Measurements from ENCODE around the gene EPHB1.

Gene EPHB1

DNA sequence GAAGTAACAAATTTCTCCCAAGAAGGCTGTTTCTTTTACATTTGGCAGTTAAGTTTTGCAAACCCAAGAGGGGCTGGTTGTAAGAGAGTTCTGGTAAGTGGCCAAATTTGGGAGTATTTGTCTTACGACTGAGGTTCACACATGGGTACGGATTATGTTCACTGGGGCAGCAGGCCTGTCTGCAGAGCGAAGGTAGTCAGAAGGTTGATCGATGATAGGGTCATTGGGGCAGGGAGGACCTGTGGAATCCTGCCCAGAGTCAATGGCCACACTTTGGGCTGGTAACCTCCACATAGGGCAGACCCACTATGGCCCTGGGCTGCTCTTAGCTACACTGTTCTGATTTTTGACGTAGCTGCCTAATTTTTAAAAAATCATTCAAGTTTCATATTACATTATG, 368.6 kb downstream of the EPHB1 start:
- Histone ChIP-seq H3K4me1 (ENCODE audit: control insufficient read depth in 1 of 2, insufficient read depth in 1 of 2, low read depth in 1 of 2, low read length in 1 of 2) (no peaks in the 10 kb centered on the region), H3K27ac (no peak overlapping the region), H3K9me3 (no peaks in the 10 kb centered on the region), H3K4me3 (ENCODE audit: low read depth in 1 of 2, low read length in 1 of 2) (no peak overlapping the region), H3K36me3 (no peaks in the 10 kb centered on the region), H3K27me3 (no peaks in the 10 kb centered on the region)
- TF ChIP-seq, protein P1, sequence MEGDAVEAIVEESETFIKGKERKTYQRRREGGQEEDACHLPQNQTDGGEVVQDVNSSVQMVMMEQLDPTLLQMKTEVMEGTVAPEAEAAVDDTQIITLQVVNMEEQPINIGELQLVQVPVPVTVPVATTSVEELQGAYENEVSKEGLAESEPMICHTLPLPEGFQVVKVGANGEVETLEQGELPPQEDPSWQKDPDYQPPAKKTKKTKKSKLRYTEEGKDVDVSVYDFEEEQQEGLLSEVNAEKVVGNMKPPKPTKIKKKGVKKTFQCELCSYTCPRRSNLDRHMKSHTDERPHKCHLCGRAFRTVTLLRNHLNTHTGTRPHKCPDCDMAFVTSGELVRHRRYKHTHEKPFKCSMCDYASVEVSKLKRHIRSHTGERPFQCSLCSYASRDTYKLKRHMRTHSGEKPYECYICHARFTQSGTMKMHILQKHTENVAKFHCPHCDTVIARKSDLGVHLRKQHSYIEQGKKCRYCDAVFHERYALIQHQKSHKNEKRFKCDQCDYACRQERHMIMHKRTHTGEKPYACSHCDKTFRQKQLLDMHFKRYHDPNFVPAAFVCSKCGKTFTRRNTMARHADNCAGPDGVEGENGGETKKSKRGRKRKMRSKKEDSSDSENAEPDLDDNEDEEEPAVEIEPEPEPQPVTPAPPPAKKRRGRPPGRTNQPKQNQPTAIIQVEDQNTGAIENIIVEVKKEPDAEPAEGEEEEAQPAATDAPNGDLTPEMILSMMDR (IDR thresholded peaks at IDR 0.05): no peak

DNA sequence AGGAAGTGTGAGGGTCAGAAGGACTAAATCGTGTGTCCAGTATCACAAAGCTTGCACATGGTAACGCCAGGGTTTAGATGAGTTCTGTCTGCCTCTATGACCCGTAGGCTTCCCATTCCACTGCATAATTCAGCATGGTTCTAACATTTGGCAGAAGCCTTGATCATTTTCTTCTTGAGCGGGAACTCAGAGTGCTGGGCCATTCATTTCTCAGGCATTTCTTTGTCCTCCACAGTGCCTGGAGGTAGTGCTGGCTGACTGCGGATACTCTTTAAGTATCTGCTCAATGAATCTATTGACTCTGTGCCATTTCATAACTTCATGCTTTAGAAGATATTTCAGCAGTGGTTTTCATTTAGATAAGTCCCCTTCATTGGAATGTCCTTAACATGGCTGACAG, 370.2 kb downstream of the EPHB1 start:
- TF ChIP-seq, protein P1 (IDR thresholded peaks at IDR 0.05): no peak
- no peaks in the 10 kb centered on the region for H3K27me3 ChIP-seq
- H3K4me3 ChIP-seq (ENCODE audit: low read depth in 1 of 2, low read length in 1 of 2): no peak overlapping the region
- H3K36me3 ChIP-seq: no peaks in the 10 kb centered on the region
- no peaks in the 10 kb centered on the region for H3K4me1 ChIP-seq (ENCODE audit: control insufficient read depth in 1 of 2, insufficient read depth in 1 of 2, low read depth in 1 of 2, low read length in 1 of 2)
- no peak overlapping the region for H3K27ac ChIP-seq
- no peaks in the 10 kb centered on the region for H3K9me3 ChIP-seq

DNA sequence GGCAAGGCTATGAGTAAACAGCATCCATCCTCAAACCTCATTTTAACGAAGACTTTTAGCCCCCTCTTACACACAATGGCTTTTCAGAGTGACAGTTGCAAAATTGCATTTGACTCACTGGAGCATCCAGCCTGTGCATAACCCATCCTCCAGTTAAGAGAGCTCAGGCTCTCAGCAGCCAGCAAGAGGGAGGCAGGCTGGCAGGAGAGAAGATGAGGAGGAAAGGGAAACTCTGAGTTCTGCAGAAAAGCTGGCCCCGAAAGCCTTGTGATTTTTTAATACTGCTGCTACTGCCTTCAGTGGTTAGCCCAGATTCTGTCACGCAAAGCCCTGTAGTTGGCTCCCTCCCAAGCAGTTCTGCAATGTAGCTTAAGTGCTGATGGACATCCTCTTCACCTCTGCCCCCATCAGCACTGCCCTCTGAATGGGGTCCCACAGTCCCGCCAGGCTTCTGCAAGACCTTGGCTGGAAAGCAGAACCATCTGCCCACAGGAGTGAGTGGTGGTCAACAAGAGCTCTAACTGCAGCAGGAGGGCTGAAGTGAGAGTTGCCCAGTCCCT, 371.3 kb downstream of the EPHB1 start:
- H3K36me3 ChIP-seq: no peaks in the 10 kb centered on the region
- TF ChIP-seq, protein P1 (IDR thresholded peaks at IDR 0.05): no peak
- no peaks in the 10 kb centered on the region for H3K27me3 ChIP-seq
- no peaks in the 10 kb centered on the region for H3K9me3 ChIP-seq
- H3K4me1 ChIP-seq (ENCODE audit: control insufficient read depth in 1 of 2, insufficient read depth in 1 of 2, low read depth in 1 of 2, low read length in 1 of 2): no peaks in the 10 kb centered on the region
- no peak overlapping the region for H3K4me3 ChIP-seq (ENCODE audit: low read depth in 1 of 2, low read length in 1 of 2)
- no peak overlapping the region for H3K27ac ChIP-seq

DNA sequence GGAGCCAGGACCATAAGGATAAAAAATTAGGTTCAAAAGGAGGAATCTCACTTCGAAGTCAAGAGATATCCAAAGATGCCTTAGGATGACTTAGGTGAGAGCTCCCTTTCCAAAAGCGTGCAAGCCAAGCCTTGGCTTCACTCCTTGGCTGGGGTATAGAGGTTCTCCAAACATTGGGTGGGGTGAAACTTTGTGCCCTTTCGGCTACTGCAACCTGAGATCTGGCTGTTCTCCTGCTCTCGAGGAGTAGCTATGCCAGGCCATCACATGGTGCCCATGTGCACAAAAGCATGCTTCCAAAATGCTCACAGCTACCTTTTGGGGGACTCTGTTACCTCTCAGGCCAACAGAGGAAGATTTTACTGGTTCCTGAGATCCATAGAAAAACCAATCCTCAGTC, 373.8 kb downstream of the EPHB1 start:
- no peaks in the 10 kb centered on the region for H3K9me3 ChIP-seq
- H3K27me3 ChIP-seq: no peaks in the 10 kb centered on the region
- H3K27ac ChIP-seq: no peak overlapping the region
- H3K4me1 ChIP-seq (ENCODE audit: control insufficient read depth in 1 of 2, insufficient read depth in 1 of 2, low read depth in 1 of 2, low read length in 1 of 2): no peaks in the 10 kb centered on the region
- no peak overlapping the region for H3K4me3 ChIP-seq (ENCODE audit: low read depth in 1 of 2, low read length in 1 of 2)
- TF ChIP-seq, protein P1 (IDR thresholded peaks at IDR 0.05): no peak
- H3K36me3 ChIP-seq: no peaks in the 10 kb centered on the region

DNA sequence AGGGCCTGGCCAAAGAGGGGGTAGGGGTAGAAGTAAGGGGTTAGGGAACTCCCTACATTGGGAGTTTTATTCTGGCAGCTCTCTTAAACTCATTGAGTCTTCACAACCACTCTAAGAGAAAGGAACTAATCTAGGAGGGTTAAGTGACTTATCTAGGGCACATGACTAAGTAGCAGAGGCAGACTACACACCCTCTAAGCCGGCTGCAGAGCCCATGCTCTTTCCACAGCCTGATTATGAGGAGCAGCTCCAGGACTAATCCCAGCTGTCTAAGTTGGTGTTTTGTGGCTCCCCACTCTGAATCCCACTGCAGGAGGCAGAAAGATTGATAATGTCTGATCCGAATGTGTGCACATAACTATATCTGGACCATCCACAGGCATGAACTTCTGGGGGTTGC, 374.6 kb downstream of the EPHB1 start:
- no peaks in the 10 kb centered on the region for H3K36me3 ChIP-seq
- H3K9me3 ChIP-seq: no peaks in the 10 kb centered on the region
- H3K4me3 ChIP-seq (ENCODE audit: low read depth in 1 of 2, low read length in 1 of 2): no peak overlapping the region
- no peak overlapping the region for H3K27ac ChIP-seq
- H3K4me1 ChIP-seq (ENCODE audit: control insufficient read depth in 1 of 2, insufficient read depth in 1 of 2, low read depth in 1 of 2, low read length in 1 of 2): no peaks in the 10 kb centered on the region
- TF ChIP-seq, protein P1 (IDR thresholded peaks at IDR 0.05): no peak
- H3K27me3 ChIP-seq: no peaks in the 10 kb centered on the region

DNA sequence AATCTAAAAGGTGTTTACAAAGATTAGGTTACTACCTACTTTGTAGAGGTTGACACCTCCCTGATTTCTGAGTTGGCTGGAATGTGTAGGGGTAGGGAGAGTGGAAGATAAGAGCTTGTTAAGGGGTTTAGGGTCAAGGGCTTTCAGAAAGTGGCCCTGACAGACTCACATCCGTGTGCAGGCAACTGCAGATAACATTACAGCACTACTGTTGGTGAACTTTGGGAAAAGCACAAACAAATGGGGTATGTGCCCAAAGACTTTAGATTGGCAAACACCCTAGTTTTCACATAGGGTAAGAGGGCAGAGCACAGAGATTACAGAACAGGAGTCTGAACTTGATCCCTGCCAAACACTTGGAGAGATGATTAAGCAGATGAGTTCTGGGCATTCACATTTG, 375.7 kb downstream of the EPHB1 start:
- Histone ChIP-seq H3K36me3 (no peaks in the 10 kb centered on the region), H3K4me1 (ENCODE audit: control insufficient read depth in 1 of 2, insufficient read depth in 1 of 2, low read depth in 1 of 2, low read length in 1 of 2) (no peaks in the 10 kb centered on the region), H3K27me3 (no peaks in the 10 kb centered on the region), H3K9me3 (no peaks in the 10 kb centered on the region), H3K4me3 (ENCODE audit: low read depth in 1 of 2, low read length in 1 of 2) (no peak overlapping the region), H3K27ac (no peak overlapping the region)
- TF ChIP-seq, protein P1 (IDR thresholded peaks at IDR 0.05): no peak

Data from neutrophil (primary cell).